GM13977 (cell line): ENCODE data around the gene AGRP.

ENCODE experiments used
- DNase-seq: peaks from one replicate; pipeline ENCODE4 v3.0.0; 2012; ENCODE audit warnings: low spot score
- CTCF ChIP-seq: IDR thresholded peaks from 2 replicates; pipeline ENCODE4 v1.5.1; 2012; ENCODE audit warnings: mild to moderate bottlenecking, control low read depth; ENCODE audit not compliant: insufficient read depth; ENCODE audit errors: extremely low read depth, missing control alignments
- in situ Hi-C: fragments of 300-500 bp; cut with MboI; formaldehyde crosslinking; loops from one replicate; pipeline ENCODE4 v1.12.0; 2022; ENCODE audit warnings: low sequenced_read_pairs, low pct_unique_long_range_greater_than_20kb, mixed read lengths, inconsistent platforms; ENCODE audit not compliant: unreplicated experiment

The AGRP gene

GRCh38 chr16:67451704-67452435 is 31.5 kb downstream of the AGRP start:
- no peak for DNase-seq
- in situ Hi-C loops, result no loop called here
- TF ChIP-seq CTCF, result no peak

- DNase-seq, result no peak
- in situ Hi-C loops, result no loop called here
- TF ChIP-seq CTCF, result no peak
These were observed 32.2 kb downstream of the AGRP start for GRCh38 chr16:67451061-67451703.

- in situ Hi-C loops, result no loop called here
- TF ChIP-seq CTCF, result no peak
- DNase-seq, result no peak
These were observed 33.6 kb downstream of the AGRP start for GRCh38 chr16:67449739-67450138.

- no peak for DNase-seq
- in situ Hi-C loops, result no loop called here
- no peak for TF ChIP-seq CTCF
These were observed 34.0 kb downstream of the AGRP start for GRCh38 chr16:67449336-67449735.

GRCh38 chr16:67448580-67448979 is 34.8 kb downstream of the AGRP start:
- no peak for TF ChIP-seq CTCF
- no peak for DNase-seq
- in situ Hi-C loops, result no loop called here

GRCh38 chr16:67447508-67448076 is 35.8 kb downstream of the AGRP start:
- in situ Hi-C loops, result no loop called here
- peak; percentile 57 for TF ChIP-seq CTCF
- peak; percentile 77 for DNase-seq
